Measurements from ENCODE around the gene KCNH3. TPM values are rescaled to one million over a fixed set of nuclear protein-coding genes. Genes with fewer than 3 reads are reported as not detected.

The KCNH3 gene
- total and polyA plus RNA-seq, 2 of the 4 experiments (the other 2 are of a cell fraction): 0.10 TPM; not detected in 1

DNA sequence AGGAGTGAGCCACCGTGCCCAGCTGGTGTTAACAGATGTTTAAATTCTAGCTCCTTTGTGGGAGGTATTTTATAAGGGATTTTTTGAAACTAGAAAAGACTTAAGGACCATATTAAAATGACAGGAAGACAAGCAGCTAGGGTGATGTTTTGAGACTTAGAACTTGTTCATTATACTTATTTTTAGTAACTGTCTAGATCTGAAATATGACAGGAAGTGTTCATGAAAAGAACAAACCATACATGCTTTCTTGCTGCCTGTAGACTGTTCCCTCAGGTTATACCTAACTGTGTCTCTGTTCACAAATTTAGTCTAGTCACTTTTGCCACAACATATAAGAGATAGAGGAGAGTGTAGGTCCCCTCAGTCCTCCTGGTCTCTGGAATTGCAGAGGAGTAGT lies 36.9 kb upstream of the KCNH3 start:
- BruUV-seq (replicated peaks): no TSS peak
- Histone ChIP-seq H3K4me2 (ENCODE audit: low read depth, low read length) (no peak overlapping the region), H3K27me3 (ENCODE audit: control insufficient read depth, insufficient read depth, low read length) (no peaks in the 10 kb centered on the region), H3K9me1 (ENCODE audit: insufficient read depth, low read length) (0 out of 2 replicates have a peak, but pooled peaks cover 3% of the 10 kb centered on the region), H2AK9ac (replicated peaks; ENCODE audit: low read depth, low read length, poor library complexity) (no peak overlapping the region), H3K18ac (ENCODE audit: low read depth, low read length) (no peak overlapping the region), H2BK120ac (ENCODE audit: low read depth, low read length) (peak overlapping the region; percentile 16; the same call in 1 of the 2 replicates), H3K23ac (ENCODE audit: low read depth, low read length) (peak overlapping the region; percentile 14; the same call in 1 of the 2 replicates), H2AK5ac (ENCODE audit: low read depth, low read length) (no peak overlapping the region), H3K9me3 (ENCODE audit: control insufficient read depth, insufficient read depth, low read length) (no peaks in the 10 kb centered on the region; the same call in 1 of the 2 replicates), H2BK15ac (ENCODE audit: low read depth, low read length) (no peak overlapping the region), H3K56ac (ENCODE audit: extremely low read depth, insufficient read depth, low read length) (no peak overlapping the region), H3K36me3 (ENCODE audit: control insufficient read depth, insufficient read depth, low read length) (peaks cover 9% of the 10 kb centered on the region), H4K5ac (ENCODE audit: low read depth, low read length) (no peak overlapping the region), H2AFZ (replicated peaks; ENCODE audit: low read length, poor library complexity) (no peak overlapping the region), H3K79me1 (ENCODE audit: low read depth in 1 of 2, low read length in 2 of 2) (peaks cover 4 to 23% of the 10 kb centered on the region in 2 experiments), H3K4me1 (ENCODE audit: control insufficient read depth, insufficient read depth, low read length) (peaks cover 5% of the 10 kb centered on the region), H3K4me3 (ENCODE audit: insufficient read depth, low read depth, low read length) (no peak overlapping the region), H4K91ac (ENCODE audit: insufficient read depth, low read depth, low read length) (no peak overlapping the region), H3K4ac (ENCODE audit: low read depth, low read length) (peak overlapping the region; percentile 46; the same call in 1 of the 2 replicates), H3K9ac (ENCODE audit: low read depth, low read length) (no peak overlapping the region), H3K27ac (ENCODE audit: insufficient read depth, low read length) (no peak overlapping the region), H2BK20ac (ENCODE audit: low read depth, low read length) (no peak overlapping the region), H4K8ac (ENCODE audit: low read depth in 2 of 2, low read length in 2 of 2) (peak overlapping the region in 1 of 2 experiments; percentile 52; a peak in 1 of 4 replicates), H4K20me1 (ENCODE audit: insufficient read depth, low read length) (no peaks in the 10 kb centered on the region), H2BK5ac (ENCODE audit: low read depth, low read length, poor library complexity, severe bottlenecking) (peak overlapping the region; percentile 64), H3K14ac (replicated peaks; ENCODE audit: low read depth, low read length) (no peak overlapping the region; the same call in 1 of the 2 replicates)
- ATAC-seq (ENCODE audit: low read depth): no peak
- in situ Hi-C loops (cut with MboI; ENCODE audit: low sequenced_read_pairs): no loop called here
- TF ChIP-seq RCOR1 (IDR thresholded peaks at IDR 0.05; ENCODE audit: insufficient replicate concordance, low read length): no peak
- TF ChIP-seq MXI1 (IDR thresholded peaks at IDR 0.05; ENCODE audit: borderline replicate concordance, low read depth, low read length): no peak
- no peak for TF ChIP-seq NFE2L2 (IDR thresholded peaks at IDR 0.05; ENCODE audit: low read depth, low read length)
- TF ChIP-seq CEBPB (IDR thresholded peaks at IDR 0.05; ENCODE audit: low read depth, low read length): no peak
- TF ChIP-seq, protein P1, sequence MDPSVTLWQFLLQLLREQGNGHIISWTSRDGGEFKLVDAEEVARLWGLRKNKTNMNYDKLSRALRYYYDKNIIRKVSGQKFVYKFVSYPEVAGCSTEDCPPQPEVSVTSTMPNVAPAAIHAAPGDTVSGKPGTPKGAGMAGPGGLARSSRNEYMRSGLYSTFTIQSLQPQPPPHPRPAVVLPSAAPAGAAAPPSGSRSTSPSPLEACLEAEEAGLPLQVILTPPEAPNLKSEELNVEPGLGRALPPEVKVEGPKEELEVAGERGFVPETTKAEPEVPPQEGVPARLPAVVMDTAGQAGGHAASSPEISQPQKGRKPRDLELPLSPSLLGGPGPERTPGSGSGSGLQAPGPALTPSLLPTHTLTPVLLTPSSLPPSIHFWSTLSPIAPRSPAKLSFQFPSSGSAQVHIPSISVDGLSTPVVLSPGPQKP (IDR thresholded peaks at IDR 0.05; ENCODE audit: borderline replicate concordance, low read depth, low read length): no peak
- TF ChIP-seq RFX5 (IDR thresholded peaks at IDR 0.05; ENCODE audit: low read depth, low read length): no peak
- TF ChIP-seq, protein P2, sequence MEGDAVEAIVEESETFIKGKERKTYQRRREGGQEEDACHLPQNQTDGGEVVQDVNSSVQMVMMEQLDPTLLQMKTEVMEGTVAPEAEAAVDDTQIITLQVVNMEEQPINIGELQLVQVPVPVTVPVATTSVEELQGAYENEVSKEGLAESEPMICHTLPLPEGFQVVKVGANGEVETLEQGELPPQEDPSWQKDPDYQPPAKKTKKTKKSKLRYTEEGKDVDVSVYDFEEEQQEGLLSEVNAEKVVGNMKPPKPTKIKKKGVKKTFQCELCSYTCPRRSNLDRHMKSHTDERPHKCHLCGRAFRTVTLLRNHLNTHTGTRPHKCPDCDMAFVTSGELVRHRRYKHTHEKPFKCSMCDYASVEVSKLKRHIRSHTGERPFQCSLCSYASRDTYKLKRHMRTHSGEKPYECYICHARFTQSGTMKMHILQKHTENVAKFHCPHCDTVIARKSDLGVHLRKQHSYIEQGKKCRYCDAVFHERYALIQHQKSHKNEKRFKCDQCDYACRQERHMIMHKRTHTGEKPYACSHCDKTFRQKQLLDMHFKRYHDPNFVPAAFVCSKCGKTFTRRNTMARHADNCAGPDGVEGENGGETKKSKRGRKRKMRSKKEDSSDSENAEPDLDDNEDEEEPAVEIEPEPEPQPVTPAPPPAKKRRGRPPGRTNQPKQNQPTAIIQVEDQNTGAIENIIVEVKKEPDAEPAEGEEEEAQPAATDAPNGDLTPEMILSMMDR (conservative IDR thresholded peaks at IDR 0.05; ENCODE audit: low read depth, low read length): no peak
- no peak for TF ChIP-seq FOS (IDR thresholded peaks at IDR 0.05; ENCODE audit: low read depth, low read length)
- ChIA-PET POLR2A (ENCODE audit: unreplicated experiment) (no interaction called here), CTCF (no interaction called here)
- WGBS, 2 experiments (ENCODE audit: extremely low coverage in 2 of 2, insufficient read length in 1 of 2): no CpG with 5 or more reads among the region's 1 CpG
- intact Hi-C loops (cut with micrococcal nuclease): no loop called here
- dilution Hi-C loops (cut with HindIII; ENCODE audit: low sequenced_read_pairs, unreplicated experiment): loop anchor here (25.0 kb wide), 1 partner anchor 140 kb away; the partner anchor contains the start of gene SPATS2
- no peak for DNase-seq
